ENCODE data around the gene WBP1. TPM values are rescaled to one million over a fixed set of nuclear protein-coding genes. Genes with fewer than 3 reads are reported as not detected.

Gene WBP1
- total RNA-seq, 1 experiment from 2014 or later = 66.0 TPM

DNA sequence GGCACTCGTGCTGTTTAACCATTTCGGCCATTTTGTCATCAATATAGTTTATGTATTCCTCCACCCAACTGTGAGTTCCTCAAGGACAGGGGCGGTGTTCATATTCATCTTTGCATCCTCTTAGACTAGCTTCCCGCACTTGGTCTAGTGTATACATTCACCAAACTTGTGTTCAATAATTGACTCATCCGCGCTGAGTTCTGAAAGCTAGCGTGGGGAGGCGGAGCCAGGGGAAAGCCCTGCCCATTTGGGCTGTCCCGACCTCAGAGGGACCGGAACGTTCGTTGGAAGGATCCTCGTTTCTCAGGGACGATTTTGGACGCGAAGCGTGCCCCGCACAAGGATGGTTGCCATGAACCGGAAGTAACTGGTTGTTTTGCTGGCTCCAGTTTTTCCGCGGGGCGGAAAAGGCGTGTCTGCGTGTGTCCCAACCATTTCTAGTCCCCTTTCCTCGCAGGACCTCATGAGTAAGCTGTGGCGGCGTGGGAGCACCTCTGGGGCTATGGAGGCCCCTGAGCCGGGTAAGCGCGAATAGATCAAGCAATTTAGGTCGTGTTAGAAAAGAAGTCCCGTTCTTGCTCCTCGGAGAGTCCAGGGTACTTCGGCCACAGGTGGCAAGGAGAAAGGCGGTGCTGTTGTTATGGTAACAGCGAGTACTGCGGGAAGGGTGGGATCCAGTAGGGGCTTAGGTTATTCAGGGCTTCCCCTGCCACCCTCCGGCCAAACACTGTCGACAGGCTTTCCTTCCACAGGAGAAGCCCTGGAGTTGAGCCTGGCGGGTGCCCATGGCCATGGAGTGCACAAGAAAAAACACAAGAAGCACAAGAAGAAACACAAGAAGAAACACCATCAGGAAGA, 3.4 kb upstream of the WBP1 start, which contains the start of gene INO80B:
TSS of gene INO80B (plus strand) at position 434 of the 858 bp plus-strand sequence. CDS start at position 464, 30 bp downstream.
- peak; percentile 94 for DNase-seq (ENCODE audit: low spot score)
- TF ChIP-seq, protein P1, sequence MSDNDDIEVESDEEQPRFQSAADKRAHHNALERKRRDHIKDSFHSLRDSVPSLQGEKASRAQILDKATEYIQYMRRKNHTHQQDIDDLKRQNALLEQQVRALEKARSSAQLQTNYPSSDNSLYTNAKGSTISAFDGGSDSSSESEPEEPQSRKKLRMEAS (CRISPR knock-in tag; IDR thresholded peaks at IDR 0.05) = peak; percentile 83; the same call in 1 of the 2 replicates
- TF ChIP-seq PRDM15 (CRISPR knock-in tag; IDR thresholded peaks at IDR 0.05) (no peak), IRF2 (CRISPR knock-in tag; IDR thresholded peaks at IDR 0.05; ENCODE audit: borderline replicate concordance, low read depth) (no peak), ZNF396 (CRISPR knock-in tag; IDR thresholded peaks at IDR 0.05; ENCODE audit: borderline replicate concordance) (no peak), HMGXB4 (CRISPR knock-in tag; IDR thresholded peaks at IDR 0.05) (peak; percentile 44; the same call in 1 of the 2 replicates), SP1 (CRISPR knock-in tag; conservative IDR thresholded peaks at IDR 0.05) (peak; percentile 99), NR2C2 (CRISPR knock-in tag; IDR thresholded peaks at IDR 0.05) (peak; percentile 89), ZNF671 (CRISPR knock-in tag; IDR thresholded peaks at IDR 0.05) (no peak), ZNF416 (CRISPR knock-in tag; IDR thresholded peaks at IDR 0.05) (no peak), GABPB1 (CRISPR knock-in tag; IDR thresholded peaks at IDR 0.05) (peak; percentile 93), MYBL2 (CRISPR knock-in tag; IDR thresholded peaks at IDR 0.05) (0 out of 2 replicates have a peak, but pooled peaks have one; percentile 54), CREM (CRISPR knock-in tag; IDR thresholded peaks at IDR 0.05) (peak; percentile 66; the same call in 1 of the 2 replicates), TEAD1 (CRISPR knock-in tag; IDR thresholded peaks at IDR 0.05) (peak; percentile 75; the same call in 1 of the 2 replicates), FOXK1 (CRISPR knock-in tag; IDR thresholded peaks at IDR 0.05) (peak; percentile 97), ETV6 (CRISPR knock-in tag; IDR thresholded peaks at IDR 0.05) (peak; percentile 84)
- TF ChIP-seq, protein P2, sequence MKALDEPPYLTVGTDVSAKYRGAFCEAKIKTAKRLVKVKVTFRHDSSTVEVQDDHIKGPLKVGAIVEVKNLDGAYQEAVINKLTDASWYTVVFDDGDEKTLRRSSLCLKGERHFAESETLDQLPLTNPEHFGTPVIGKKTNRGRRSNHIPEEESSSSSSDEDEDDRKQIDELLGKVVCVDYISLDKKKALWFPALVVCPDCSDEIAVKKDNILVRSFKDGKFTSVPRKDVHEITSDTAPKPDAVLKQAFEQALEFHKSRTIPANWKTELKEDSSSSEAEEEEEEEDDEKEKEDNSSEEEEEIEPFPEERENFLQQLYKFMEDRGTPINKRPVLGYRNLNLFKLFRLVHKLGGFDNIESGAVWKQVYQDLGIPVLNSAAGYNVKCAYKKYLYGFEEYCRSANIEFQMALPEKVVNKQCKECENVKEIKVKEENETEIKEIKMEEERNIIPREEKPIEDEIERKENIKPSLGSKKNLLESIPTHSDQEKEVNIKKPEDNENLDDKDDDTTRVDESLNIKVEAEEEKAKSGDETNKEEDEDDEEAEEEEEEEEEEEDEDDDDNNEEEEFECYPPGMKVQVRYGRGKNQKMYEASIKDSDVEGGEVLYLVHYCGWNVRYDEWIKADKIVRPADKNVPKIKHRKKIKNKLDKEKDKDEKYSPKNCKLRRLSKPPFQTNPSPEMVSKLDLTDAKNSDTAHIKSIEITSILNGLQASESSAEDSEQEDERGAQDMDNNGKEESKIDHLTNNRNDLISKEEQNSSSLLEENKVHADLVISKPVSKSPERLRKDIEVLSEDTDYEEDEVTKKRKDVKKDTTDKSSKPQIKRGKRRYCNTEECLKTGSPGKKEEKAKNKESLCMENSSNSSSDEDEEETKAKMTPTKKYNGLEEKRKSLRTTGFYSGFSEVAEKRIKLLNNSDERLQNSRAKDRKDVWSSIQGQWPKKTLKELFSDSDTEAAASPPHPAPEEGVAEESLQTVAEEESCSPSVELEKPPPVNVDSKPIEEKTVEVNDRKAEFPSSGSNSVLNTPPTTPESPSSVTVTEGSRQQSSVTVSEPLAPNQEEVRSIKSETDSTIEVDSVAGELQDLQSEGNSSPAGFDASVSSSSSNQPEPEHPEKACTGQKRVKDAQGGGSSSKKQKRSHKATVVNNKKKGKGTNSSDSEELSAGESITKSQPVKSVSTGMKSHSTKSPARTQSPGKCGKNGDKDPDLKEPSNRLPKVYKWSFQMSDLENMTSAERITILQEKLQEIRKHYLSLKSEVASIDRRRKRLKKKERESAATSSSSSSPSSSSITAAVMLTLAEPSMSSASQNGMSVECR (CRISPR knock-in tag; IDR thresholded peaks at IDR 0.05; ENCODE audit: borderline replicate concordance) = peak; percentile 72; the same call in 1 of the 2 replicates

More for the DNA sequence above, 3.4 kb upstream of the WBP1 start, which contains the start of gene INO80B:
- peak within 1 kb of the TSS; percentile 96 for H3K27ac Mint-ChIP-seq
- peak; percentile 14 for ATAC-seq
- H3K9me3 Mint-ChIP-seq = no peaks in the 10 kb centered on the region
- peak within 1 kb of the TSS; percentile 96 for H3K4me3 Mint-ChIP-seq
- peaks cover 5% of the 10 kb centered on the region; the same call in 1 of the 2 replicates for H3K27me3 Mint-ChIP-seq (ENCODE audit: low read depth)
- CTCF ChIA-PET = interaction anchor here (0.7 to 2.9 kb wide), 8 partner anchors 13 to 132 kb away, joined by 3 to 17 read pairs (median 4); partner anchors contain the start of genes CCDC142 and TTC31
- H3K4me1 Mint-ChIP-seq = peaks cover 38% of the 10 kb centered on the region
- POLR2A ChIA-PET = interaction anchor here (0.5 to 1.4 kb wide), 3 partner anchors 15 to 96 kb away, joined by 4 to 5 read pairs (median 5); partner anchors contain the start of gene MRPL53
- H3K36me3 Mint-ChIP-seq = peaks cover 2% of the 10 kb centered on the region; the same call in 1 of the 2 replicates
